HUES6 (cell line): Measurements from ENCODE around the gene EXOSC1.

Source experiments
- H3K27ac ChIP-seq: 2 replicates; pipeline ENCODE4 v1.7.0; 2013; ENCODE audit warnings: low read depth, mild to moderate bottlenecking, low read length, inconsistent platforms
- H3K27me3 ChIP-seq: 2 replicates; pipeline ENCODE4 v1.6.1; 2013; ENCODE audit warnings: low read length; ENCODE audit not compliant: control insufficient read depth, insufficient read depth
- H3K36me3 ChIP-seq: 2 replicates; pipeline ENCODE4 v1.6.1; 2013; ENCODE audit warnings: low read length; ENCODE audit not compliant: control insufficient read depth, insufficient read depth
- H3K4me1 ChIP-seq: 2 replicates; pipeline ENCODE4 v1.6.1; 2013; ENCODE audit warnings: low read length; ENCODE audit not compliant: control insufficient read depth, insufficient read depth
- H3K4me3 ChIP-seq: 2 replicates; pipeline ENCODE4 v1.5.1; 2013; ENCODE audit warnings: low read depth, low read length
- H3K9ac ChIP-seq: one replicate; pipeline ENCODE4 v1.6.1; 2013; ENCODE audit warnings: mild to moderate bottlenecking, low read length
- H3K9me3 ChIP-seq: 2 replicates; pipeline ENCODE4 v1.6.1; 2013; ENCODE audit warnings: low read depth, low read length; ENCODE audit not compliant: control insufficient read depth, insufficient read depth

The EXOSC1 gene

GRCh38 chr10:97445722-97446639 is at the start of gene EXOSC1, which contains the start of gene ZDHHC16:
Gene EXOSC1 (minus strand): TSS chr10:97446006. CDS start chr10:97445985, 21 bp downstream.
Gene ZDHHC16 (plus strand): TSS chr10:97446175. CDS start chr10:97451676, 5,501 bp downstream.
- H3K27ac ChIP-seq: peak within 1 kb of the TSS; percentile 30

GRCh38 chr10:97494863-97495506 is 49.2 kb upstream of the EXOSC1 start:
- Histone ChIP-seq H3K36me3 (peaks cover 8% of the 10 kb centered on the region; the same call in 1 of the 2 replicates), H3K4me3 (peak overlapping the region; percentile 29; the same call in 1 of the 2 replicates), H3K9me3 (no peaks in the 10 kb centered on the region), H3K27me3 (peaks cover 5% of the 10 kb centered on the region), H3K4me1 (peaks cover 42% of the 10 kb centered on the region), H3K27ac (no peak overlapping the region), H3K9ac (peak overlapping the region; percentile 1)

More at GRCh38 chr10:97445722-97446639, at the start of gene EXOSC1, which contains the start of gene ZDHHC16:
- H3K9ac ChIP-seq: peak within 1 kb of the TSS; percentile 92
- H3K27me3 ChIP-seq: no peaks in the 10 kb centered on the region
- H3K9me3 ChIP-seq: no peaks in the 10 kb centered on the region
- H3K4me3 ChIP-seq: peak within 1 kb of the TSS; percentile 95
- H3K36me3 ChIP-seq: peaks cover 23% of the 10 kb centered on the region
- no peaks in the 10 kb centered on the region for H3K4me1 ChIP-seq

- H3K36me3 ChIP-seq: peaks cover 8% of the 10 kb centered on the region; the same call in 1 of the 2 replicates
- no peak overlapping the region for H3K4me3 ChIP-seq
- H3K9ac ChIP-seq: no peak overlapping the region
- peaks cover 40% of the 10 kb centered on the region for H3K4me1 ChIP-seq
- H3K9me3 ChIP-seq: no peaks in the 10 kb centered on the region
- H3K27me3 ChIP-seq: no peaks in the 10 kb centered on the region
- no peak overlapping the region for H3K27ac ChIP-seq
Measured at GRCh38 chr10:97494151-97494550, 48.3 kb upstream of the EXOSC1 start.

- Histone ChIP-seq H3K27ac (no peak overlapping the region), H3K9me3 (no peaks in the 10 kb centered on the region), H3K4me3 (no peak overlapping the region), H3K27me3 (no peaks in the 10 kb centered on the region), H3K9ac (no peak overlapping the region), H3K36me3 (peaks cover 12% of the 10 kb centered on the region), H3K4me1 (peaks cover 24% of the 10 kb centered on the region)
Measured at GRCh38 chr10:97490592-97490991, 44.8 kb upstream of the EXOSC1 start.

GRCh38 chr10:97485647-97486281 is 40.0 kb upstream of the EXOSC1 start:
- H3K27me3 ChIP-seq: no peaks in the 10 kb centered on the region
- no peak overlapping the region for H3K4me3 ChIP-seq
- H3K9me3 ChIP-seq: no peaks in the 10 kb centered on the region
- H3K27ac ChIP-seq: no peak overlapping the region
- peaks cover 28% of the 10 kb centered on the region for H3K36me3 ChIP-seq
- no peak overlapping the region for H3K9ac ChIP-seq
- peaks cover 11% of the 10 kb centered on the region for H3K4me1 ChIP-seq

- Histone ChIP-seq H3K9me3 (no peaks in the 10 kb centered on the region), H3K36me3 (peaks cover 37% of the 10 kb centered on the region), H3K9ac (no peak overlapping the region)
Measured at GRCh38 chr10:97483921-97484320, 38.1 kb upstream of the EXOSC1 start.

GRCh38 chr10:97483506-97483905 is 37.7 kb upstream of the EXOSC1 start:
- Histone ChIP-seq H3K4me3 (no peak overlapping the region), H3K27me3 (no peaks in the 10 kb centered on the region), H3K36me3 (peaks cover 40% of the 10 kb centered on the region), H3K9me3 (no peaks in the 10 kb centered on the region), H3K9ac (no peak overlapping the region), H3K27ac (no peak overlapping the region), H3K4me1 (peaks cover 24% of the 10 kb centered on the region)

More at GRCh38 chr10:97483921-97484320, 38.1 kb upstream of the EXOSC1 start:
- Histone ChIP-seq H3K27ac (no peak overlapping the region), H3K4me3 (no peak overlapping the region), H3K4me1 (peaks cover 24% of the 10 kb centered on the region), H3K27me3 (no peaks in the 10 kb centered on the region)

- no peaks in the 10 kb centered on the region for H3K27me3 ChIP-seq
- no peak overlapping the region for H3K9ac ChIP-seq
- peaks cover 52% of the 10 kb centered on the region for H3K36me3 ChIP-seq
- H3K4me3 ChIP-seq: no peak overlapping the region
- H3K9me3 ChIP-seq: no peaks in the 10 kb centered on the region
- H3K4me1 ChIP-seq: peaks cover 24% of the 10 kb centered on the region
- no peak overlapping the region for H3K27ac ChIP-seq
Measured at GRCh38 chr10:97482381-97482780, 36.6 kb upstream of the EXOSC1 start.

GRCh38 chr10:97481071-97481470 is 35.3 kb upstream of the EXOSC1 start:
- Histone ChIP-seq H3K4me1 (peaks cover 24% of the 10 kb centered on the region), H3K4me3 (no peak overlapping the region), H3K27ac (peak overlapping the region; percentile 46; the same call in 1 of the 2 replicates), H3K27me3 (no peaks in the 10 kb centered on the region), H3K9me3 (no peaks in the 10 kb centered on the region), H3K9ac (no peak overlapping the region), H3K36me3 (peaks cover 65% of the 10 kb centered on the region)

- Histone ChIP-seq H3K4me3 (0 out of 2 replicates have a peak overlapping the region, but pooled peaks have one; percentile 17), H3K9ac (no peak overlapping the region), H3K27ac (peak overlapping the region; percentile 75; the same call in 1 of the 2 replicates), H3K9me3 (no peaks in the 10 kb centered on the region), H3K27me3 (no peaks in the 10 kb centered on the region), H3K4me1 (peaks cover 24% of the 10 kb centered on the region), H3K36me3 (peaks cover 67% of the 10 kb centered on the region)
Measured at GRCh38 chr10:97479939-97480338, 34.1 kb upstream of the EXOSC1 start.
